OCI-LY7 (cell line): ENCODE data around the gene POPDC2. TPM values are rescaled to one million over a fixed set of nuclear protein-coding genes. Genes with fewer than 3 reads are reported as not detected.

Experiments
- BruUV-seq: library from RNA; stranded (reverse); fragments of 400-500 nt; replicated peaks from 2 replicates; lab custom pipeline; 2021; lab: Mats Ljungman, UMichigan
- CTCF ChIA-PET: fragments of 300-600 bp; sonication (Branson Sonifier 250); formaldehyde crosslinking; loops from one replicate; lab custom pipeline; 2022; ENCODE audit warnings: antibody characterized with exemption; ENCODE audit not compliant: unreplicated experiment; lab: Charles Lee
- POLR2A ChIA-PET: fragments of 300-600 bp; sonication (Branson Sonifier 250); formaldehyde crosslinking; loops from one replicate; lab custom pipeline; 2022; ENCODE audit warnings: antibody characterized with exemption; lab: Charles Lee
- DNase-seq: peaks from one replicate; pipeline ENCODE4 v3.0.0-alpha.2; 2015; ENCODE audit warnings: low spot score
- H2AFZ ChIP-seq: fragments of 200-600 bp; sonication (generic), shearing (Covaris generic); 2 replicates; pipeline ENCODE4 v1.6.1; 2014; ENCODE audit warnings: mild to moderate bottlenecking, antibody characterized with exemption, low read length, moderate library complexity
- H3K27ac ChIP-seq: fragments of 200-600 bp; sonication (generic); 2 replicates; pipeline ENCODE4 v1.5.1; 2014; ENCODE audit warnings: mixed run types, low read depth, mild to moderate bottlenecking, moderate library complexity, low read length, inconsistent platforms; ENCODE audit not compliant: poor library complexity, severe bottlenecking
- H3K36me3 ChIP-seq: fragments of 200-600 bp; sonication (generic); 2 replicates; pipeline ENCODE4 v1.6.1; 2014; ENCODE audit warnings: mild to moderate bottlenecking, antibody characterized with exemption, low read length, moderate library complexity, mixed read lengths; ENCODE audit not compliant: insufficient read depth
- H3K4me1 ChIP-seq: fragments of 200-600 bp; sonication (generic); 2 replicates; pipeline ENCODE4 v1.5.1; 2014; ENCODE audit warnings: mild to moderate bottlenecking, low read length; ENCODE audit not compliant: insufficient read depth, poor library complexity, severe bottlenecking
- H3K4me2 ChIP-seq: fragments of 200-600 bp; sonication (generic); 2 replicates; pipeline ENCODE4 v1.6.1; 2014; ENCODE audit warnings: mild to moderate bottlenecking, low read length
- H3K4me3 ChIP-seq: fragments of 200-600 bp; sonication (generic); 2 replicates; pipeline ENCODE4 v1.5.1; 2014; ENCODE audit warnings: mild to moderate bottlenecking, low read depth, low read length; ENCODE audit not compliant: poor library complexity, severe bottlenecking
- H3K79me2 ChIP-seq: fragments of 200-600 bp; sonication (generic); 2 replicates; pipeline ENCODE4 v1.6.1; 2016; ENCODE audit warnings: low read depth, mild to moderate bottlenecking, low read length, moderate library complexity, mixed read lengths; ENCODE audit not compliant: insufficient read depth
- H3K9me2 ChIP-seq: fragments of 200-600 bp; sonication (generic); 2 replicates; pipeline ENCODE4 v1.6.1; 2016; ENCODE audit warnings: mild to moderate bottlenecking, low read length, mixed read lengths; ENCODE audit not compliant: insufficient read depth
- H3K9me3 ChIP-seq: fragments of 200-600 bp; sonication (generic); 2 replicates; pipeline ENCODE4 v1.6.1; 2014; ENCODE audit warnings: mild to moderate bottlenecking, mixed run types, low read length, mixed read lengths
- H4K20me1 ChIP-seq: fragments of 200-600 bp; sonication (generic); 2 replicates; pipeline ENCODE4 v1.6.1; 2014; ENCODE audit warnings: mild to moderate bottlenecking, antibody characterized with exemption, low read length, moderate library complexity, mixed read lengths; ENCODE audit not compliant: insufficient read depth
- EZH2phosphoT487 ChIP-seq: fragments of 200-600 bp; sonication (generic); IDR thresholded peaks from 2 replicates; pipeline ENCODE4 v1.6.1; 2018; ENCODE audit warnings: low read depth, borderline replicate concordance, mild to moderate bottlenecking, mixed run types, antibody characterized with exemption, low read length, moderate library complexity, mixed read lengths
- intact Hi-C: fragments of 100-400 bp; cut with micrococcal nuclease; formaldehyde crosslinking; loops from one replicate; pipeline ENCODE4 v1.10.0; 2022; ENCODE audit not compliant: unreplicated experiment
- total RNA-seq, 2 experiments: library from RNA; depleted of rRNA in 1 of 2; stranded (reverse); fragments of >200 nt in 1 of 2; shearing (Covaris generic) in 1 of 2; gene quantifications; 2 replicates each; pipeline ENCODE4 v1.2.3, GENCODE V29; 2014 to 2022
- TF ChIP-seq, protein P1 (sequence below): fragments of 200-600 bp; sonication (generic); conservative IDR thresholded peaks from 2 replicates; pipeline ENCODE4 v1.5.1; 2014; ENCODE audit warnings: mild to moderate bottlenecking, antibody characterized with exemption, low read length, moderate library complexity, mixed read lengths

POPDC2 gene
- total RNA-seq, 2 experiments from 2014 or later: 0.16 to 1.3 TPM

- CTCF ChIA-PET: no interaction called here
- intact Hi-C loops: no loop called here
- H3K27ac ChIP-seq: no peak overlapping the region
Observed at GRCh38 chr3:119662604-119663373, 2.4 kb upstream of the POPDC2 start.

DNA sequence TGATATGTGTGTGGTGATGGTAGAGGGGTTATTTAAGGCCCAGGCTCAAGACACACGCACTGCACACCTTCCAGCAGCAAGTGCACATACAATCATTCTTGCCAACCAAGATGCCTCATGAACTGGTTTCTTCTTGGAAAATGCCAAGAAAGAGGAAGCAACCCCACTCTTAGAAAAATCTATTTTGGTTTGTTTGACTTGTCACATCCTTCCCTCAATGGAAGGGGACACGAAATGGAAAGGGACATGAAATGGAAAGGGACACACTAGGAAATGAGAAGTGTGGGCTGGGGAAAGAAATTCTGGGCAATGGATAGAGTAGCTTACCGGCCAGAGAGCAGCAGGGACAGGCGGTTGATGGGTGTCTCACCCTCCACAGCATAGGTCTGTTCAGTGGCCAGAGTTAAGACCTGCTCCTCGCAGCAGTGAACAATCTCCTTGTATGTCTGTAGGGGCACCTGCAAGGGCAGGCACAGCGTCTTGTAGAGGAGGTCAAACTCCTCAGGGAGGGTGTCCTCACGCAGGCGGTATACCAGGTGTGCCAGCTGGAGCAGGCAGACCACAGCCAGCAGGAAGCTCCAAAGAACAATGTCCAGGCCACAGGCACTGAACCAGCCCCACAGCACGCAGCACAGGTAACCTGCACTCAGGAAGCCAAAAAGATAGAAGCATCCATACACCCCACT, 640 bp downstream of the POPDC2 start:
- ChIA-PET POLR2A (interaction anchor here (0.5 kb wide), 1 partner anchor 527 kb away, joined by 3 read pairs; no protein-coding TSS in a partner anchor), CTCF (no interaction called here)
- Histone ChIP-seq H3K4me2 (no peak overlapping the region), H3K36me3 (no peaks in the 10 kb centered on the region), H3K27ac (no peak overlapping the region), H2AFZ (no peak overlapping the region), H3K4me3 (no peak overlapping the region), H3K4me1 (peaks cover 3% of the 10 kb centered on the region), H3K79me2 (no peaks in the 10 kb centered on the region), H4K20me1 (no peaks in the 10 kb centered on the region), H3K9me2 (no peaks in the 10 kb centered on the region), H3K9me3 (no peaks in the 10 kb centered on the region)
- DNase-seq: no peak
- intact Hi-C loops: no loop called here
- no TSS peak for BruUV-seq
- TF ChIP-seq, protein P1, sequence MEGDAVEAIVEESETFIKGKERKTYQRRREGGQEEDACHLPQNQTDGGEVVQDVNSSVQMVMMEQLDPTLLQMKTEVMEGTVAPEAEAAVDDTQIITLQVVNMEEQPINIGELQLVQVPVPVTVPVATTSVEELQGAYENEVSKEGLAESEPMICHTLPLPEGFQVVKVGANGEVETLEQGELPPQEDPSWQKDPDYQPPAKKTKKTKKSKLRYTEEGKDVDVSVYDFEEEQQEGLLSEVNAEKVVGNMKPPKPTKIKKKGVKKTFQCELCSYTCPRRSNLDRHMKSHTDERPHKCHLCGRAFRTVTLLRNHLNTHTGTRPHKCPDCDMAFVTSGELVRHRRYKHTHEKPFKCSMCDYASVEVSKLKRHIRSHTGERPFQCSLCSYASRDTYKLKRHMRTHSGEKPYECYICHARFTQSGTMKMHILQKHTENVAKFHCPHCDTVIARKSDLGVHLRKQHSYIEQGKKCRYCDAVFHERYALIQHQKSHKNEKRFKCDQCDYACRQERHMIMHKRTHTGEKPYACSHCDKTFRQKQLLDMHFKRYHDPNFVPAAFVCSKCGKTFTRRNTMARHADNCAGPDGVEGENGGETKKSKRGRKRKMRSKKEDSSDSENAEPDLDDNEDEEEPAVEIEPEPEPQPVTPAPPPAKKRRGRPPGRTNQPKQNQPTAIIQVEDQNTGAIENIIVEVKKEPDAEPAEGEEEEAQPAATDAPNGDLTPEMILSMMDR: no peak
- no peak for TF ChIP-seq EZH2phosphoT487

More at GRCh38 chr3:119662604-119663373, 2.4 kb upstream of the POPDC2 start:
- no TSS peak for BruUV-seq
- POLR2A ChIA-PET: interaction anchor here (0.8 to 2.7 kb wide), 5 partner anchors 10 to 388 kb away, joined by 3 to 10 read pairs (median 3); no protein-coding TSS in a partner anchor
- Histone ChIP-seq H3K9me3 (no peaks in the 10 kb centered on the region), H3K4me1 (peaks cover 6% of the 10 kb centered on the region), H3K36me3 (peaks cover 17% of the 10 kb centered on the region), H3K79me2 (no peaks in the 10 kb centered on the region), H3K9me2 (no peaks in the 10 kb centered on the region), H4K20me1 (no peaks in the 10 kb centered on the region), H2AFZ (no peak overlapping the region), H3K4me2 (no peak overlapping the region), H3K4me3 (no peak overlapping the region)
- TF ChIP-seq, protein P1: no peak
- no peak for TF ChIP-seq EZH2phosphoT487
- DNase-seq: no peak
